ENCODE results near the gene HRCT1.

HRCT1 gene

GRCh38 chr9:35948901-35949318 is 42.9 kb downstream of the HRCT1 start:
- H3K4me3 ChIP-seq = no peak overlapping the region
- no peak for TF ChIP-seq CTCF (IDR thresholded peaks at IDR 0.05)
- H3K27ac ChIP-seq = peak overlapping the region in 1 of 2 donors; percentile 17
- no peak for DNase-seq (ENCODE audit: low spot score)

- DNase-seq (ENCODE audit: low spot score) = no peak
- Histone ChIP-seq H3K27ac (peak overlapping the region in 1 of 2 donors; percentile 43), H3K4me3 (no peak overlapping the region)
- no peak for TF ChIP-seq CTCF (IDR thresholded peaks at IDR 0.05)
These were observed 45.7 kb downstream of the HRCT1 start for GRCh38 chr9:35951736-35952135.

GRCh38 chr9:35952526-35953191 is 46.7 kb downstream of the HRCT1 start:
- no peak overlapping the region for H3K4me3 ChIP-seq
- no peak for TF ChIP-seq CTCF (IDR thresholded peaks at IDR 0.05)
- no peak for DNase-seq (ENCODE audit: low spot score)
- H3K27ac ChIP-seq = no peak overlapping the region

- H3K4me3 ChIP-seq = no peak overlapping the region
- peak; percentile 60 for TF ChIP-seq CTCF (IDR thresholded peaks at IDR 0.05)
- DNase-seq (ENCODE audit: low spot score) = no peak
These were observed 49.0 kb downstream of the HRCT1 start for GRCh38 chr9:35954942-35955546.

GRCh38 chr9:35956651-35957050 is 50.6 kb downstream of the HRCT1 start:
- no peak for TF ChIP-seq CTCF (IDR thresholded peaks at IDR 0.05)
- H3K27ac ChIP-seq = no peak overlapping the region
- H3K4me3 ChIP-seq = no peak overlapping the region
- DNase-seq (ENCODE audit: low spot score) = no peak

More at GRCh38 chr9:35954942-35955546, 49.0 kb downstream of the HRCT1 start:
- no peak overlapping the region for H3K27ac ChIP-seq
